Measurements from ENCODE around the gene CAPNS2. TPM values are rescaled to one million over a fixed set of nuclear protein-coding genes. Genes with fewer than 3 reads are reported as not detected.

CAPNS2 gene
- total RNA-seq (2022) = 0.30 and 0.32 TPM in 2 replicates
- percentile 42 among the genes with signal in this experiment for Bru-seq, nascent RNA
- BruChase-seq, experiment 1, labeled RNA remaining after a 6-hour chase = percentile 22 among the genes with signal in this experiment
- BruChase-seq, experiment 2, labeled RNA remaining after a 2-hour chase = percentile 37 among the genes with signal in this experiment
- long read RNA-seq = 0 reads

GRCh38 chr16:55566432-55567175 is at the start of gene CAPNS2:
Gene CAPNS2 (plus strand): TSS chr16:55566684. CDS start chr16:55566757, 73 bp downstream.
- no peak for TF ChIP-seq CTCF (IDR thresholded peaks at IDR 0.05; ENCODE audit: unreplicated experiment)
- no peaks in the 10 kb centered on the region for H3K9me3 Mint-ChIP-seq (ENCODE audit: unreplicated experiment)
- no peak for DNase-seq (ENCODE audit: unreplicated experiment)
- intact Hi-C loops (cut with micrococcal nuclease) = no loop called here
- H3K4me3 Mint-ChIP-seq (ENCODE audit: unreplicated experiment) = peak within 1 kb of the TSS; percentile 59
- ChIA-PET POLR2A (interaction anchor here (1.2 to 4.4 kb wide), 4 partner anchors 9 to 95 kb away, joined by 3 to 58 read pairs (median 11); no protein-coding TSS in a partner anchor), CTCF (interaction anchor here (0.9 to 3.0 kb wide), 9 partner anchors 9 to 137 kb away, joined by 3 to 31 read pairs (median 6); no protein-coding TSS in a partner anchor)
- H3K4me1 Mint-ChIP-seq (ENCODE audit: insufficient read depth, unreplicated experiment) = peaks cover 53% of the 10 kb centered on the region
- H3K36me3 Mint-ChIP-seq (ENCODE audit: insufficient read depth, unreplicated experiment) = no peaks in the 10 kb centered on the region
- peak within 1 kb of the TSS; percentile 97 for H3K27ac Mint-ChIP-seq (ENCODE audit: low read depth, unreplicated experiment)
- no TSS peak for BruUV-seq (replicated peaks)
- H3K27me3 Mint-ChIP-seq (ENCODE audit: insufficient read depth, unreplicated experiment) = no peaks in the 10 kb centered on the region

GRCh38 chr16:55521792-55522191 is 44.7 kb upstream of the CAPNS2 start:
- intact Hi-C loops (cut with micrococcal nuclease) = no loop called here
- CTCF ChIA-PET = interaction anchor here (0.6 kb wide), 1 partner anchor 57 kb away, joined by 4 read pairs; no protein-coding TSS in a partner anchor

GRCh38 chr16:55526441-55526840 is 40.0 kb upstream of the CAPNS2 start:
- H3K4me3 Mint-ChIP-seq (ENCODE audit: unreplicated experiment) = no peak overlapping the region
- no TSS peak for BruUV-seq (replicated peaks)
- intact Hi-C loops (cut with micrococcal nuclease) = no loop called here
- POLR2A ChIA-PET = interaction anchor here (0.8 to 1.8 kb wide), 2 partner anchors 13 to 24 kb away, joined by 3 to 9 read pairs; no protein-coding TSS in a partner anchor
- no peaks in the 10 kb centered on the region for H3K27me3 Mint-ChIP-seq (ENCODE audit: insufficient read depth, unreplicated experiment)
- no peak for TF ChIP-seq CTCF (IDR thresholded peaks at IDR 0.05; ENCODE audit: unreplicated experiment)
- H3K9me3 Mint-ChIP-seq (ENCODE audit: unreplicated experiment) = no peaks in the 10 kb centered on the region
- CTCF ChIA-PET = interaction anchor here (0.8 to 5.3 kb wide), 2 partner anchors 62 to 224 kb away, joined by 3 to 28 read pairs; no protein-coding TSS in a partner anchor
- no peaks in the 10 kb centered on the region for H3K4me1 Mint-ChIP-seq (ENCODE audit: insufficient read depth, unreplicated experiment)
- peak overlapping the region; percentile 36 for H3K27ac Mint-ChIP-seq (ENCODE audit: low read depth, unreplicated experiment)
- DNase-seq (ENCODE audit: unreplicated experiment) = peak; percentile 38
- H3K36me3 Mint-ChIP-seq (ENCODE audit: insufficient read depth, unreplicated experiment) = no peaks in the 10 kb centered on the region

More at GRCh38 chr16:55521792-55522191, 44.7 kb upstream of the CAPNS2 start:
- BruUV-seq (replicated peaks) = no TSS peak
- Mint-ChIP-seq H3K27ac (ENCODE audit: low read depth, unreplicated experiment) (no peak overlapping the region), H3K36me3 (ENCODE audit: insufficient read depth, unreplicated experiment) (no peaks in the 10 kb centered on the region), H3K9me3 (ENCODE audit: unreplicated experiment) (no peaks in the 10 kb centered on the region), H3K4me3 (ENCODE audit: unreplicated experiment) (no peak overlapping the region), H3K27me3 (ENCODE audit: insufficient read depth, unreplicated experiment) (no peaks in the 10 kb centered on the region), H3K4me1 (ENCODE audit: insufficient read depth, unreplicated experiment) (no peaks in the 10 kb centered on the region)
- DNase-seq (ENCODE audit: unreplicated experiment) = no peak
- TF ChIP-seq CTCF (IDR thresholded peaks at IDR 0.05; ENCODE audit: unreplicated experiment) = no peak
- POLR2A ChIA-PET = no interaction called here

- ChIA-PET POLR2A (interaction anchor here (1.8 kb wide), 1 partner anchor 25 kb away, joined by 9 read pairs; no protein-coding TSS in a partner anchor), CTCF (interaction anchor here (1.5 to 5.3 kb wide), 3 partner anchors 32 to 1978 kb away, joined by 4 to 28 read pairs (median 4); no protein-coding TSS in a partner anchor)
- DNase-seq (ENCODE audit: unreplicated experiment) = no peak
- TF ChIP-seq CTCF (IDR thresholded peaks at IDR 0.05; ENCODE audit: unreplicated experiment) = no peak
- Mint-ChIP-seq H3K27me3 (ENCODE audit: insufficient read depth, unreplicated experiment) (no peaks in the 10 kb centered on the region), H3K36me3 (ENCODE audit: insufficient read depth, unreplicated experiment) (no peaks in the 10 kb centered on the region), H3K4me3 (ENCODE audit: unreplicated experiment) (no peak overlapping the region), H3K9me3 (ENCODE audit: unreplicated experiment) (no peaks in the 10 kb centered on the region), H3K4me1 (ENCODE audit: insufficient read depth, unreplicated experiment) (no peaks in the 10 kb centered on the region), H3K27ac (ENCODE audit: low read depth, unreplicated experiment) (no peak overlapping the region)
- no TSS peak for BruUV-seq (replicated peaks)
- intact Hi-C loops (cut with micrococcal nuclease) = no loop called here
Observed at GRCh38 chr16:55527885-55528284, 38.6 kb upstream of the CAPNS2 start.

All from MCF 10A (cell line).